GM12878 (cell line): ENCODE results near the gene MGME1. TPM values are rescaled to one million over a fixed set of nuclear protein-coding genes. Genes with fewer than 3 reads are reported as not detected.

ENCODE experiments used
- ATAC-seq: fragments of 200-7000 bp; cut with Tn5 transposase; 3 replicates; pipeline ENCODE4 v1.9.1; 2020; ENCODE audit warnings: mild to moderate bottlenecking, moderate library complexity
- BruUV-seq: library from RNA; stranded (reverse); fragments of 400-500 nt; replicated peaks from 2 replicates; lab custom pipeline; 2021; lab: Mats Ljungman, UMichigan
- CTCF ChIA-PET: fragments of 300-600 bp; sonication (Branson Sonifier 250); formaldehyde crosslinking; extraction: SDS; loops from one replicate; lab custom pipeline; 2021; ENCODE audit warnings: inconsistent platforms; lab: Yijun Ruan, JAX
- POLR2A ChIA-PET: fragments of 350-600 bp; formaldehyde crosslinking; extraction: SDS; loops from one replicate; lab custom pipeline; 2021; ENCODE audit warnings: inconsistent platforms; lab: Charles Lee
- RAD21 ChIA-PET: fragments of 300-600 bp; sonication (Branson Sonifier 250); formaldehyde crosslinking; loops from one replicate; lab custom pipeline; 2023; ENCODE audit warnings: antibody characterized with exemption; ENCODE audit not compliant: unreplicated experiment; lab: Charles Lee
- SMC1A ChIA-PET: fragments of 300-600 bp; sonication (Branson Sonifier 250); formaldehyde crosslinking; loops from one replicate; lab custom pipeline; 2023; ENCODE audit not compliant: unreplicated experiment, uncharacterized antibody; lab: Charles Lee
- DNase-seq: peaks from one replicate; pipeline ENCODE4 v3.0.0-alpha.2; 2011; ENCODE audit warnings: low read depth, low spot score
- FAIRE-seq: peaks from 3 replicates; lab custom pipeline; 2011; peaks lifted over from hg19 to GRCh38; lab: Jason Lieb, UNC
- H2AFZ ChIP-seq: 2 replicates; pipeline ENCODE4 v1.6.0; 2011; ENCODE audit warnings: low read depth, low read length, control low read depth; ENCODE audit not compliant: control insufficient read depth
- H3K27ac ChIP-seq: 2 replicates; pipeline ENCODE4 v1.5.1; 2011; ENCODE audit warnings: control low read depth; ENCODE audit not compliant: control insufficient read depth, insufficient read depth
- H3K27me3 ChIP-seq, 2 experiments: replicated peaks in 1 of 2; 2 replicates each; pipeline versions ENCODE4 v1.6.0 to v1.6.1; 2011; ENCODE audit warnings: low read length in 1 of 2; ENCODE audit not compliant: control insufficient read depth in 2 of 2, insufficient read depth in 2 of 2
- H3K36me3 ChIP-seq, 2 experiments: 2 replicates each; pipeline ENCODE4 v1.5.1; 2011; ENCODE audit warnings: low read length in 1 of 2; ENCODE audit not compliant: control insufficient read depth in 2 of 2, insufficient read depth in 2 of 2
- H3K4me1 ChIP-seq: 2 replicates; pipeline ENCODE4 v1.6.1; 2011; ENCODE audit warnings: mild to moderate bottlenecking, low read length, moderate library complexity, mixed read lengths; ENCODE audit not compliant: control insufficient read depth, insufficient read depth
- H3K4me2 ChIP-seq: 2 replicates; pipeline ENCODE4 v1.6.0; 2011; ENCODE audit warnings: control low read depth; ENCODE audit not compliant: control insufficient read depth, insufficient read depth
- H3K4me3 ChIP-seq: fragments of 200-600 bp; sonication (generic); 2 replicates; pipeline ENCODE4 v1.5.1; 2016
- H3K79me2 ChIP-seq: 2 replicates; pipeline ENCODE4 v1.6.0; 2011; ENCODE audit warnings: low read length; ENCODE audit not compliant: control insufficient read depth, insufficient read depth
- H3K9ac ChIP-seq: 2 replicates; pipeline ENCODE4 v1.8.0; 2011; ENCODE audit warnings: low read length, control low read depth, mixed read lengths; ENCODE audit not compliant: control insufficient read depth, insufficient read depth
- H3K9me3 ChIP-seq: replicated peaks from 3 replicates; pipeline ENCODE4 v1.5.1; 2011; ENCODE audit warnings: mild to moderate bottlenecking, low read length; ENCODE audit not compliant: control insufficient read depth, insufficient read depth
- H4K20me1 ChIP-seq: 2 replicates; pipeline ENCODE4 v1.6.0; 2011; ENCODE audit not compliant: control insufficient read depth, insufficient read depth
- BCL11A ChIP-seq: IDR thresholded peaks from 2 replicates; pipeline ENCODE4 v1.6.1; 2011; ENCODE audit warnings: low read depth, low read length
- BCL3 ChIP-seq: IDR thresholded peaks from 2 replicates; pipeline ENCODE4 v1.6.1; 2011; ENCODE audit warnings: borderline replicate concordance, low read depth, mild to moderate bottlenecking, moderate library complexity, low read length; ENCODE audit not compliant: insufficient read depth, poor library complexity, severe bottlenecking
- CBFB ChIP-seq: IDR thresholded peaks from 2 replicates; pipeline ENCODE4 v1.6.1; 2016; ENCODE audit warnings: antibody characterized with exemption, low read depth
- CEBPB ChIP-seq, 2 experiments: fragments of 150-350 bp in 1 of 2; IDR thresholded peaks; 2 replicates each; pipeline ENCODE4 v1.6.1; 2012 to 2014; ENCODE audit warnings: low read depth in 2 of 2, low read length in 2 of 2, borderline replicate concordance in 1 of 2, inconsistent platforms in 1 of 2
- CREB1 ChIP-seq: IDR thresholded peaks from 2 replicates; pipeline ENCODE4 v1.6.1; 2012; ENCODE audit warnings: low read depth, mild to moderate bottlenecking, inconsistent platforms
- CREM ChIP-seq: IDR thresholded peaks from 2 replicates; pipeline ENCODE4 v1.6.1; 2014; ENCODE audit warnings: antibody characterized with exemption, low read depth
- KAT2A ChIP-seq: conservative IDR thresholded peaks from 2 replicates; pipeline ENCODE4 v1.6.1; 2011; ENCODE audit warnings: low read depth, low read length; ENCODE audit not compliant: control insufficient read depth
- MTA3 ChIP-seq: IDR thresholded peaks from 2 replicates; pipeline ENCODE4 v1.6.1; 2012; ENCODE audit warnings: low read length, inconsistent platforms, borderline replicate concordance
- PML ChIP-seq: IDR thresholded peaks from 2 replicates; pipeline ENCODE4 v1.6.1; 2012; ENCODE audit warnings: low read length, inconsistent platforms
- POLR2A ChIP-seq: IDR thresholded peaks from 2 replicates; pipeline ENCODE4 v1.6.1; 2011; ENCODE audit warnings: low read depth, mild to moderate bottlenecking, low read length
- POLR2AphosphoS2 ChIP-seq: IDR thresholded peaks from 2 replicates; pipeline ENCODE4 v1.6.1; 2011; ENCODE audit warnings: low read depth, mild to moderate bottlenecking, low read length, improper control_type of control experiment, moderate library complexity
- SMAD5 ChIP-seq: IDR thresholded peaks from 2 replicates; pipeline ENCODE4 v1.6.1; 2016; ENCODE audit warnings: antibody characterized with exemption, low read depth
- SP1 ChIP-seq: IDR thresholded peaks from one replicate; pipeline ENCODE4 v1.6.1; 2011; ENCODE audit warnings: low read depth, low read length
- WRNIP1 ChIP-seq: IDR thresholded peaks from 2 replicates; pipeline ENCODE4 v1.6.1; 2011; ENCODE audit warnings: low read depth, low read length, improper control_type of control experiment, borderline replicate concordance
- ZBED1 ChIP-seq: IDR thresholded peaks from 2 replicates; pipeline ENCODE4 v1.6.1; 2016; ENCODE audit warnings: borderline replicate concordance
- WGBS: methylation state at CpG from one replicate; pipeline ENCODE4 v1.1.6; 2016; ENCODE audit warnings: low lambda C conversion rate; ENCODE audit not compliant: insufficient replicate concordance, insufficient coverage; ENCODE audit errors: missing lambda C conversion rate; 5-methylcytosine and 5-hydroxymethylcytosine counted together
- in situ Hi-C: fragments of 300-500 bp; cut with MboI; formaldehyde crosslinking; loops from 9 replicates; pipeline ENCODE4 v1.14.3; 2018; ENCODE audit warnings: mixed read lengths
- intact Hi-C: fragments of 100-400 bp; cut with micrococcal nuclease; formaldehyde crosslinking; loops from one replicate; pipeline ENCODE4 v1.14.2; 2022; ENCODE audit not compliant: unreplicated experiment
- polyA plus RNA-seq, 11 experiments: library from polyadenylated mRNA; depleted of rRNA in 4 of 11; unstranded in 6 of 11; stranded (reverse) in 5 of 11; fragments of >200 nt; fragmentation: Nextera tagmentation in 4 of 11; fragmentation: Illumina TruSeq in 1 of 11; extraction: Ambion mirVana in 4 of 11; extraction: Trizol in 1 of 11; gene quantifications; 1 replicate in 1 of 11; 2 replicates in 10 of 11; pipeline versions ENCODE4 v1.2.1 to v1.2.3, GENCODE V29; 2011 to 2016; ENCODE audit warnings: inconsistent platforms in 2 of 11, missing spikeins in 2 of 11, low read depth in 1 of 11
- total RNA-seq, 4 experiments: library from RNA; depleted of rRNA in 3 of 4; stranded (reverse); fragments of >200 nt in 3 of 4; fragmentation: Illumina TruSeq in 1 of 4; extraction: Trizol in 1 of 4; gene quantifications; 2 replicates each; pipeline versions ENCODE4 v1.2.1 to v1.2.3, GENCODE V29; 2013 to 2021

MGME1 gene
- total and polyA plus RNA-seq, 10 of the 15 experiments (the other 5 are each of a cell fraction or from before 2014, with no cell fraction given), result 13.4 to 44.8 (median 30.6) TPM

DNA sequence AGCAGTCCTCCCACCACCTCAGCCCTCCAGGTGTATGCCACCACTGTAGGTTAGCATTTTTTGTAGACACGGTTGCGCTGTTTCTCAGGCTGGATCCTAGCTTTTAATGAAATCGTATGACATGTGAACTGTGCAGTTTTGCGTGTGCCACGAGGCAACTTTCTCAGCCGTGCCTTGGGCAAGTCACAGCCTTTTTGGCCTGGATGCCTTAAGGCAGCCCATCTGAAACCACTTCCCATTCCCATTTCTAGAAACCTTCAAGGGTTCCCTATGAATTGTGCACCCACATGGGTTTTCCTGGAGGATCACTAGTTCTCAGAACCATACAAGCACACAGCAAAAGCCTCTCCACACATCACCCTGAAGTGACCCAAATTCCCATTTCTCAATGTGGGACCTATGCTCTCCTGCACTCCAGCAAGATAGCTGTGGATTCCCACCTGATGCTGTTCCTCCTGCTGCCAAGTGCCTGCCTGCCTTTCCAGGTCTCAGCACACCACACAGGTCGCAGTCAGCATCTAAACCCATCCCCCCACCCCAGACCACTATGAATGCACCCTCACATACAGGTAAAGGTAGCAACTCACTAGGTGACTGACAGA lies 29.1 kb upstream of the MGME1 start:
- peak; percentile 21 for ATAC-seq

More for the DNA sequence above, 29.1 kb upstream of the MGME1 start:
- Histone ChIP-seq H3K4me1 (peaks cover 26% of the 10 kb centered on the region), H3K4me2 (peak overlapping the region; percentile 28; the same call in 1 of the 2 replicates), H3K4me3 (no peak overlapping the region), H3K9me3 (no peaks in the 10 kb centered on the region), H3K27me3 (no peaks in the 10 kb centered on the region), H3K79me2 (no peaks in the 10 kb centered on the region; the same call in 1 of the 2 replicates), H2AFZ (no peak overlapping the region), H3K9ac (no peak overlapping the region), H3K27ac (no peak overlapping the region), H3K36me3 (peaks cover 10 to 28% of the 10 kb centered on the region in 2 experiments), H4K20me1 (no peaks in the 10 kb centered on the region)
- DNase-seq (no peak), FAIRE-seq (no peak)
- CTCF ChIA-PET, result interaction anchor here (0.6 to 5.2 kb wide), 35 partner anchors 8 to 435 kb away, joined by 3 to 43 read pairs (median 8); partner anchors contain the start of genes DSTN, RRBP1 and SNX5
- intact Hi-C loops, result loop anchor here (1.0 to 5.0 kb wide), 3 partner anchors 37 to 402 kb away; no protein-coding TSS in a partner anchor
- in situ Hi-C loops, result loop anchor here (5.0 kb wide), 2 partner anchors 47 to 402 kb away; no protein-coding TSS in a partner anchor
- RAD21 ChIA-PET, result interaction anchor here (0.5 to 4.3 kb wide), 19 partner anchors 18 to 434 kb away, joined by 3 to 20 read pairs (median 5); partner anchors contain the start of gene RRBP1
- POLR2A ChIA-PET, result interaction anchor here (0.7 to 1.4 kb wide), 3 partner anchors 13 to 435 kb away, joined by 3 to 4 read pairs (median 3); no protein-coding TSS in a partner anchor
- TF ChIP-seq POLR2A (0 out of 2 replicates have a peak, but pooled peaks have one; percentile 11), CREB1 (no peak), CREM (no peak), WRNIP1 (no peak), CEBPB (IDR thresholded peaks at IDR 0.05; ENCODE audit: borderline replicate concordance in 1 of 2, low read depth in 2 of 2, low read length in 2 of 2) (no peak), KAT2A (no peak), POLR2AphosphoS2 (0 out of 2 replicates have a peak, but pooled peaks have one; percentile 51), CBFB (peak; percentile 12; the same call in 1 of the 2 replicates), BCL3 (peak; percentile 19), SP1 (no peak), PML (peak; percentile 58; the same call in 1 of the 2 replicates), BCL11A (no peak), ZBED1 (peak; percentile 80; the same call in 1 of the 2 replicates), SMAD5 (peak; percentile 14; the same call in 1 of the 2 replicates), MTA3 (peak; percentile 22; the same call in 1 of the 2 replicates)
- WGBS, result 49% methylated on average over 7 of the region's 7 CpGs
- SMC1A ChIA-PET, result interaction anchor here (1.0 to 3.4 kb wide), 16 partner anchors 17 to 435 kb away, joined by 3 to 32 read pairs (median 6); partner anchors contain the start of genes RRBP1 and SNX5
- BruUV-seq, result no TSS peak
